ENCODE data around the gene LRBA.

LRBA gene

GRCh38 chr4:150381609-150382008, 633.5 kb downstream of the LRBA start:
- Histone ChIP-seq H3K4me3 (ENCODE audit: low read depth, low read length, poor library complexity, severe bottlenecking) (no peak overlapping the region), H4K20me1 (ENCODE audit: insufficient read depth, low read length) (no peaks in the 10 kb centered on the region), H3K36me3 (ENCODE audit: insufficient read depth, low read length) (no peaks in the 10 kb centered on the region), H3K9me3 (ENCODE audit: low read length) (no peaks in the 10 kb centered on the region), H3K27me3 (ENCODE audit: insufficient read depth, low read length) (no peaks in the 10 kb centered on the region), H3F3A (ENCODE audit: insufficient read depth, low read length) (no peaks in the 10 kb centered on the region), H3K9me2 (ENCODE audit: low read depth, low read length) (no peaks in the 10 kb centered on the region), H3K79me2 (ENCODE audit: insufficient read depth, low read length) (no peaks in the 10 kb centered on the region), H3K4me2 (ENCODE audit: low read length) (no peak overlapping the region), H3K4me1 (ENCODE audit: insufficient read depth, low read length, severe bottlenecking) (no peaks in the 10 kb centered on the region), H3K27ac (ENCODE audit: low read depth, low read length, poor library complexity, severe bottlenecking) (no peak overlapping the region), H3K9ac (ENCODE audit: low read length) (no peak overlapping the region), H2AFZ (ENCODE audit: low read length) (no peak overlapping the region)
- no peak for TF ChIP-seq EZH2 (IDR thresholded peaks at IDR 0.05; ENCODE audit: borderline replicate concordance, low read length)
- TF ChIP-seq CTCF (IDR thresholded peaks at IDR 0.05; ENCODE audit: low read length): no peak

GRCh38 chr4:150381036-150381435, 634.0 kb downstream of the LRBA start:
- TF ChIP-seq CTCF (IDR thresholded peaks at IDR 0.05; ENCODE audit: low read length): no peak
- TF ChIP-seq EZH2 (IDR thresholded peaks at IDR 0.05; ENCODE audit: borderline replicate concordance, low read length): no peak
- H3K4me1 ChIP-seq (ENCODE audit: insufficient read depth, low read length, severe bottlenecking): no peaks in the 10 kb centered on the region
- H3K4me3 ChIP-seq (ENCODE audit: low read depth, low read length, poor library complexity, severe bottlenecking): no peak overlapping the region
- no peak overlapping the region for H2AFZ ChIP-seq (ENCODE audit: low read length)
- H3K9me3 ChIP-seq (ENCODE audit: low read length): no peaks in the 10 kb centered on the region
- H3K27me3 ChIP-seq (ENCODE audit: insufficient read depth, low read length): no peaks in the 10 kb centered on the region
- no peaks in the 10 kb centered on the region for H3K36me3 ChIP-seq (ENCODE audit: insufficient read depth, low read length)
- no peak overlapping the region for H3K27ac ChIP-seq (ENCODE audit: low read depth, low read length, poor library complexity, severe bottlenecking)
- H3K9ac ChIP-seq (ENCODE audit: low read length): no peak overlapping the region
- H3F3A ChIP-seq (ENCODE audit: insufficient read depth, low read length): no peaks in the 10 kb centered on the region
- H3K4me2 ChIP-seq (ENCODE audit: low read length): no peak overlapping the region
- no peaks in the 10 kb centered on the region for H3K9me2 ChIP-seq (ENCODE audit: low read depth, low read length)
- H4K20me1 ChIP-seq (ENCODE audit: insufficient read depth, low read length): no peaks in the 10 kb centered on the region
- H3K79me2 ChIP-seq (ENCODE audit: insufficient read depth, low read length): no peaks in the 10 kb centered on the region

- Histone ChIP-seq H3K27me3 (ENCODE audit: insufficient read depth, low read length) (no peaks in the 10 kb centered on the region), H3F3A (ENCODE audit: insufficient read depth, low read length) (no peaks in the 10 kb centered on the region), H3K4me3 (ENCODE audit: low read depth, low read length, poor library complexity, severe bottlenecking) (no peak overlapping the region), H3K79me2 (ENCODE audit: insufficient read depth, low read length) (no peaks in the 10 kb centered on the region), H3K9ac (ENCODE audit: low read length) (no peak overlapping the region), H4K20me1 (ENCODE audit: insufficient read depth, low read length) (no peaks in the 10 kb centered on the region), H3K36me3 (ENCODE audit: insufficient read depth, low read length) (no peaks in the 10 kb centered on the region), H3K9me3 (ENCODE audit: low read length) (no peaks in the 10 kb centered on the region), H2AFZ (ENCODE audit: low read length) (no peak overlapping the region), H3K27ac (ENCODE audit: low read depth, low read length, poor library complexity, severe bottlenecking) (no peak overlapping the region), H3K4me2 (ENCODE audit: low read length) (no peak overlapping the region), H3K4me1 (ENCODE audit: insufficient read depth, low read length, severe bottlenecking) (no peaks in the 10 kb centered on the region), H3K9me2 (ENCODE audit: low read depth, low read length) (no peaks in the 10 kb centered on the region)
- no peak for TF ChIP-seq EZH2 (IDR thresholded peaks at IDR 0.05; ENCODE audit: borderline replicate concordance, low read length)
These were observed 635.6 kb downstream of the LRBA start for GRCh38 chr4:150379454-150379853.

- Histone ChIP-seq H3K79me2 (ENCODE audit: insufficient read depth, low read length) (no peaks in the 10 kb centered on the region), H3K36me3 (ENCODE audit: insufficient read depth, low read length) (no peaks in the 10 kb centered on the region), H3K27ac (ENCODE audit: low read depth, low read length, poor library complexity, severe bottlenecking) (no peak overlapping the region), H3K27me3 (ENCODE audit: insufficient read depth, low read length) (no peaks in the 10 kb centered on the region), H3K4me1 (ENCODE audit: insufficient read depth, low read length, severe bottlenecking) (no peaks in the 10 kb centered on the region), H3K9me3 (ENCODE audit: low read length) (no peaks in the 10 kb centered on the region), H3K9me2 (ENCODE audit: low read depth, low read length) (no peaks in the 10 kb centered on the region), H3F3A (ENCODE audit: insufficient read depth, low read length) (no peaks in the 10 kb centered on the region), H3K4me2 (ENCODE audit: low read length) (no peak overlapping the region), H3K9ac (ENCODE audit: low read length) (no peak overlapping the region), H2AFZ (ENCODE audit: low read length) (no peak overlapping the region), H3K4me3 (ENCODE audit: low read depth, low read length, poor library complexity, severe bottlenecking) (no peak overlapping the region), H4K20me1 (ENCODE audit: insufficient read depth, low read length) (no peaks in the 10 kb centered on the region)
- TF ChIP-seq EZH2 (IDR thresholded peaks at IDR 0.05; ENCODE audit: borderline replicate concordance, low read length) (no peak), CTCF (IDR thresholded peaks at IDR 0.05; ENCODE audit: low read length) (no peak)
These were observed 640.1 kb downstream of the LRBA start for GRCh38 chr4:150375025-150375424.

Data from OCI-LY1 (cell line).